ENCODE data around the gene PCMT1. TPM values are rescaled to one million over a fixed set of nuclear protein-coding genes. Genes with fewer than 3 reads are reported as not detected.

Gene PCMT1
- total and polyA plus RNA-seq, 2 of the 13 experiments (the other 11 are each of a cell fraction or from before 2014, with no cell fraction given): 112 to 169 TPM

GRCh38 chr6:149746147-149746946 lies 3.2 kb upstream of the PCMT1 start, which contains the start of gene NUP43 (continued):
- peak; percentile 97 for TF ChIP-seq IRF2 (CRISPR knock-in tag; IDR thresholded peaks at IDR 0.05)
- TF ChIP-seq DMAP1 (CRISPR knock-in tag; IDR thresholded peaks at IDR 0.05): peak; percentile 87; the same call in 1 of the 2 replicates
- no peak for TF ChIP-seq ZBTB8A (CRISPR knock-in tag; IDR thresholded peaks at IDR 0.05; ENCODE audit: borderline replicate concordance, low read depth)
- no peak for TF ChIP-seq TCF12 (IDR thresholded peaks at IDR 0.05)
- 0 out of 2 replicates have a peak, but pooled peaks have one; percentile 21 for TF ChIP-seq TCF12 (CRISPR knock-in tag; IDR thresholded peaks at IDR 0.05)
- TF ChIP-seq MIER3 (CRISPR knock-in tag; IDR thresholded peaks at IDR 0.05; ENCODE audit: borderline replicate concordance): peak; percentile 96
- TF ChIP-seq ELF1 (CRISPR knock-in tag; IDR thresholded peaks at IDR 0.05): peak; percentile 71
- TF ChIP-seq, protein P1, sequence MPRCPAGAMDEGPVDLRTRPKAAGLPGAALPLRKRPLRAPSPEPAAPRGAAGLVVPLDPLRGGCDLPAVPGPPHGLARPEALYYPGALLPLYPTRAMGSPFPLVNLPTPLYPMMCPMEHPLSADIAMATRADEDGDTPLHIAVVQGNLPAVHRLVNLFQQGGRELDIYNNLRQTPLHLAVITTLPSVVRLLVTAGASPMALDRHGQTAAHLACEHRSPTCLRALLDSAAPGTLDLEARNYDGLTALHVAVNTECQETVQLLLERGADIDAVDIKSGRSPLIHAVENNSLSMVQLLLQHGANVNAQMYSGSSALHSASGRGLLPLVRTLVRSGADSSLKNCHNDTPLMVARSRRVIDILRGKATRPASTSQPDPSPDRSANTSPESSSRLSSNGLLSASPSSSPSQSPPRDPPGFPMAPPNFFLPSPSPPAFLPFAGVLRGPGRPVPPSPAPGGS (CRISPR knock-in tag; IDR thresholded peaks at IDR 0.05): peak; percentile 80; the same call in 1 of the 2 replicates
- TF ChIP-seq, protein P2, sequence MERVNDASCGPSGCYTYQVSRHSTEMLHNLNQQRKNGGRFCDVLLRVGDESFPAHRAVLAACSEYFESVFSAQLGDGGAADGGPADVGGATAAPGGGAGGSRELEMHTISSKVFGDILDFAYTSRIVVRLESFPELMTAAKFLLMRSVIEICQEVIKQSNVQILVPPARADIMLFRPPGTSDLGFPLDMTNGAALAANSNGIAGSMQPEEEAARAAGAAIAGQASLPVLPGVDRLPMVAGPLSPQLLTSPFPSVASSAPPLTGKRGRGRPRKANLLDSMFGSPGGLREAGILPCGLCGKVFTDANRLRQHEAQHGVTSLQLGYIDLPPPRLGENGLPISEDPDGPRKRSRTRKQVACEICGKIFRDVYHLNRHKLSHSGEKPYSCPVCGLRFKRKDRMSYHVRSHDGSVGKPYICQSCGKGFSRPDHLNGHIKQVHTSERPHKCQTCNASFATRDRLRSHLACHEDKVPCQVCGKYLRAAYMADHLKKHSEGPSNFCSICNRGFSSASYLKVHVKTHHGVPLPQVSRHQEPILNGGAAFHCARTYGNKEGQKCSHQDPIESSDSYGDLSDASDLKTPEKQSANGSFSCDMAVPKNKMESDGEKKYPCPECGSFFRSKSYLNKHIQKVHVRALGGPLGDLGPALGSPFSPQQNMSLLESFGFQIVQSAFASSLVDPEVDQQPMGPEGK (CRISPR knock-in tag; IDR thresholded peaks at IDR 0.05): peak; percentile 70
- TF ChIP-seq ZNF781 (CRISPR knock-in tag; IDR thresholded peaks at IDR 0.05; ENCODE audit: borderline replicate concordance, not compliant biosample characterization): peak; percentile 93
- peak; percentile 89 for TF ChIP-seq MAX (IDR thresholded peaks at IDR 0.05)
- TF ChIP-seq ZNF746 (CRISPR knock-in tag; IDR thresholded peaks at IDR 0.05): no peak
- no peak for TF ChIP-seq EHMT2 (IDR thresholded peaks at IDR 0.05; ENCODE audit: borderline replicate concordance, low read depth, low read length)
- no peak for TF ChIP-seq TAF15 (IDR thresholded peaks at IDR 0.05; ENCODE audit: low read depth, low read length, poor library complexity, severe bottlenecking)
- TF ChIP-seq MZF1 (CRISPR knock-in tag; IDR thresholded peaks at IDR 0.05; ENCODE audit: borderline replicate concordance): no peak
- TF ChIP-seq GTF3A (CRISPR knock-in tag; conservative IDR thresholded peaks at IDR 0.05): no peak
- TF ChIP-seq SNAPC5 (CRISPR knock-in tag; IDR thresholded peaks at IDR 0.05; ENCODE audit: borderline replicate concordance): no peak
- no peak for TF ChIP-seq ZNF549 (CRISPR knock-in tag; IDR thresholded peaks at IDR 0.05)
- TF ChIP-seq ZBTB3 (CRISPR knock-in tag; IDR thresholded peaks at IDR 0.05; ENCODE audit: borderline replicate concordance, low read depth): peak; percentile 84; the same call in 1 of the 2 replicates
- TF ChIP-seq ARID4A (CRISPR knock-in tag; IDR thresholded peaks at IDR 0.05; ENCODE audit: borderline replicate concordance): peak; percentile 98
